ENCODE data around the gene CD3E.

GRCh38 chr11:118291477-118292135 is 12.9 kb upstream of the CD3E start:
- TF ChIP-seq ZBTB33 (IDR thresholded peaks at IDR 0.05) (no peak), TAF1 (conservative IDR thresholded peaks at IDR 0.05) (no peak), CTCF (IDR thresholded peaks at IDR 0.05; ENCODE audit: low read depth, low read length, missing input control) (no peak), YY1 (IDR thresholded peaks at IDR 0.05) (no peak), SP1 (IDR thresholded peaks at IDR 0.05) (no peak), FOXA1 (IDR thresholded peaks at IDR 0.05) (no peak), JUND (IDR thresholded peaks at IDR 0.05) (no peak), MAX (IDR thresholded peaks at IDR 0.05) (no peak), REST (IDR thresholded peaks at IDR 0.05) (no peak)

Measured in liver (tissue), 3 donors.